ENCODE data around the gene GRM8.

The GRM8 gene

GRCh38 chr7:126843336-126843735, 409.4 kb downstream of the GRM8 start:
- Histone ChIP-seq H3K9ac (ENCODE audit: low read length) (no peak overlapping the region), H3K9me3 (replicated peaks; ENCODE audit: insufficient read depth, low read length) (no peaks in the 10 kb centered on the region), H3F3A (ENCODE audit: insufficient read depth, low read length) (no peaks in the 10 kb centered on the region), H3K4me3 (ENCODE audit: low read length) (no peak overlapping the region), H4K20me1 (ENCODE audit: insufficient read depth, low read length) (no peaks in the 10 kb centered on the region), H3K27ac (ENCODE audit: low read length) (no peak overlapping the region), H3K4me2 (ENCODE audit: low read depth, low read length) (no peak overlapping the region), H3K9me2 (replicated peaks; ENCODE audit: insufficient read depth, low read length) (no peaks in the 10 kb centered on the region), H3K36me3 (replicated peaks; ENCODE audit: insufficient read depth, low read length) (no peaks in the 10 kb centered on the region), H3K27me3 (replicated peaks; ENCODE audit: insufficient read depth, low read length) (no peaks in the 10 kb centered on the region), H2AFZ (ENCODE audit: low read length) (no peak overlapping the region), H3K4me1 (ENCODE audit: low read length) (no peaks in the 10 kb centered on the region), H3K79me2 (ENCODE audit: low read length) (no peaks in the 10 kb centered on the region)
- no peak for DNase-seq
- TF ChIP-seq EZH2 (optimal IDR thresholded peaks at IDR 0.05; ENCODE audit: low read depth, low read length): no peak
- no peak for TF ChIP-seq EZH2phosphoT487 (IDR thresholded peaks at IDR 0.05; ENCODE audit: low read length)
- TF ChIP-seq, protein P1, sequence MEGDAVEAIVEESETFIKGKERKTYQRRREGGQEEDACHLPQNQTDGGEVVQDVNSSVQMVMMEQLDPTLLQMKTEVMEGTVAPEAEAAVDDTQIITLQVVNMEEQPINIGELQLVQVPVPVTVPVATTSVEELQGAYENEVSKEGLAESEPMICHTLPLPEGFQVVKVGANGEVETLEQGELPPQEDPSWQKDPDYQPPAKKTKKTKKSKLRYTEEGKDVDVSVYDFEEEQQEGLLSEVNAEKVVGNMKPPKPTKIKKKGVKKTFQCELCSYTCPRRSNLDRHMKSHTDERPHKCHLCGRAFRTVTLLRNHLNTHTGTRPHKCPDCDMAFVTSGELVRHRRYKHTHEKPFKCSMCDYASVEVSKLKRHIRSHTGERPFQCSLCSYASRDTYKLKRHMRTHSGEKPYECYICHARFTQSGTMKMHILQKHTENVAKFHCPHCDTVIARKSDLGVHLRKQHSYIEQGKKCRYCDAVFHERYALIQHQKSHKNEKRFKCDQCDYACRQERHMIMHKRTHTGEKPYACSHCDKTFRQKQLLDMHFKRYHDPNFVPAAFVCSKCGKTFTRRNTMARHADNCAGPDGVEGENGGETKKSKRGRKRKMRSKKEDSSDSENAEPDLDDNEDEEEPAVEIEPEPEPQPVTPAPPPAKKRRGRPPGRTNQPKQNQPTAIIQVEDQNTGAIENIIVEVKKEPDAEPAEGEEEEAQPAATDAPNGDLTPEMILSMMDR (IDR thresholded peaks at IDR 0.05; ENCODE audit: low read length): no peak

GRCh38 chr7:126842451-126842850, 410.3 kb downstream of the GRM8 start:
- no peak overlapping the region for H3K9ac ChIP-seq (ENCODE audit: low read length)
- no peaks in the 10 kb centered on the region for H3K9me2 ChIP-seq (replicated peaks; ENCODE audit: insufficient read depth, low read length)
- H2AFZ ChIP-seq (ENCODE audit: low read length): no peak overlapping the region
- no peaks in the 10 kb centered on the region for H3K4me1 ChIP-seq (ENCODE audit: low read length)
- TF ChIP-seq EZH2 (optimal IDR thresholded peaks at IDR 0.05; ENCODE audit: low read depth, low read length): no peak
- TF ChIP-seq, protein P1 (IDR thresholded peaks at IDR 0.05; ENCODE audit: low read length): no peak
- no peak for TF ChIP-seq EZH2phosphoT487 (IDR thresholded peaks at IDR 0.05; ENCODE audit: low read length)
- no peaks in the 10 kb centered on the region for H4K20me1 ChIP-seq (ENCODE audit: insufficient read depth, low read length)
- no peak overlapping the region for H3K27ac ChIP-seq (ENCODE audit: low read length)
- no peak for DNase-seq
- H3F3A ChIP-seq (ENCODE audit: insufficient read depth, low read length): no peaks in the 10 kb centered on the region
- no peaks in the 10 kb centered on the region for H3K79me2 ChIP-seq (ENCODE audit: low read length)
- H3K9me3 ChIP-seq (replicated peaks; ENCODE audit: insufficient read depth, low read length): no peaks in the 10 kb centered on the region
- H3K4me2 ChIP-seq (ENCODE audit: low read depth, low read length): no peak overlapping the region
- no peaks in the 10 kb centered on the region for H3K36me3 ChIP-seq (replicated peaks; ENCODE audit: insufficient read depth, low read length)
- no peak overlapping the region for H3K4me3 ChIP-seq (ENCODE audit: low read length)
- no peaks in the 10 kb centered on the region for H3K27me3 ChIP-seq (replicated peaks; ENCODE audit: insufficient read depth, low read length)

GRCh38 chr7:126840869-126841268, 411.9 kb downstream of the GRM8 start:
- TF ChIP-seq EZH2 (optimal IDR thresholded peaks at IDR 0.05; ENCODE audit: low read depth, low read length) (no peak), EZH2phosphoT487 (IDR thresholded peaks at IDR 0.05; ENCODE audit: low read length) (no peak)
- TF ChIP-seq, protein P1 (IDR thresholded peaks at IDR 0.05; ENCODE audit: low read length): no peak
- H3F3A ChIP-seq (ENCODE audit: insufficient read depth, low read length): no peaks in the 10 kb centered on the region
- H3K9me3 ChIP-seq (replicated peaks; ENCODE audit: insufficient read depth, low read length): no peaks in the 10 kb centered on the region
- no peaks in the 10 kb centered on the region for H3K27me3 ChIP-seq (replicated peaks; ENCODE audit: insufficient read depth, low read length)
- H4K20me1 ChIP-seq (ENCODE audit: insufficient read depth, low read length): no peaks in the 10 kb centered on the region
- H3K4me2 ChIP-seq (ENCODE audit: low read depth, low read length): no peak overlapping the region
- H2AFZ ChIP-seq (ENCODE audit: low read length): no peak overlapping the region
- H3K4me3 ChIP-seq (ENCODE audit: low read length): no peak overlapping the region
- H3K9me2 ChIP-seq (replicated peaks; ENCODE audit: insufficient read depth, low read length): no peaks in the 10 kb centered on the region
- no peaks in the 10 kb centered on the region for H3K36me3 ChIP-seq (replicated peaks; ENCODE audit: insufficient read depth, low read length)
- no peaks in the 10 kb centered on the region for H3K4me1 ChIP-seq (ENCODE audit: low read length)
- H3K27ac ChIP-seq (ENCODE audit: low read length): no peak overlapping the region
- DNase-seq: no peak
- H3K9ac ChIP-seq (ENCODE audit: low read length): no peak overlapping the region
- H3K79me2 ChIP-seq (ENCODE audit: low read length): no peaks in the 10 kb centered on the region
